Chondrocyte (in vitro differentiated cells): ENCODE data around the gene MOK. TPM values are rescaled to one million over a fixed set of nuclear protein-coding genes. Genes with fewer than 3 reads are reported as not detected.
"Not testable (repeated sequence)": the region's sequence is repeated elsewhere in the genome, so short reads cannot be mapped to it uniquely, and the experiment has no call there.

ENCODE experiments used
- DNase-seq: peaks from one replicate; pipeline ENCODE4 v3.0.0; 2021; ENCODE audit warnings: mixed read lengths, low spot score
- H3K27ac Mint-ChIP-seq: one replicate; pipeline ENCODE4 v1.8.0; 2021; ENCODE audit warnings: mild to moderate bottlenecking, moderate library complexity, mixed read lengths; ENCODE audit not compliant: unreplicated experiment
- H3K27me3 Mint-ChIP-seq: 2 replicates; pipeline ENCODE4 v1.8.0; 2021; ENCODE audit warnings: low read depth, mixed read lengths
- H3K36me3 Mint-ChIP-seq: 2 replicates; pipeline ENCODE4 v1.8.0; 2021; ENCODE audit warnings: low read depth, mixed read lengths
- H3K4me1 Mint-ChIP-seq: 2 replicates; pipeline ENCODE4 v1.8.0; 2021; ENCODE audit warnings: low read depth, mild to moderate bottlenecking, mixed read lengths
- H3K4me3 Mint-ChIP-seq: one replicate; pipeline ENCODE4 v1.8.0; 2021; ENCODE audit warnings: mild to moderate bottlenecking, moderate library complexity, mixed read lengths; ENCODE audit not compliant: unreplicated experiment
- H3K9me3 Mint-ChIP-seq: 2 replicates; pipeline ENCODE4 v1.8.0; 2021; ENCODE audit warnings: low read depth, mixed read lengths
- CTCF ChIP-seq: fragments of 200-600 bp; sonication (generic); IDR thresholded peaks from 2 replicates; pipeline ENCODE4 v1.5.0; 2021; ENCODE audit warnings: antibody characterized with exemption, mild to moderate bottlenecking, moderate library complexity
- long read RNA-seq: library from polyadenylated mRNA; stranded (forward); transcript quantifications from one replicate; pipeline ENCODE4 v2.0.0, GENCODE V29; 2021
- total RNA-seq: library from RNA; stranded (reverse); gene quantifications from 3 replicates; pipeline ENCODE4 v1.2.1, GENCODE V29; 2021

Gene MOK, protein sequence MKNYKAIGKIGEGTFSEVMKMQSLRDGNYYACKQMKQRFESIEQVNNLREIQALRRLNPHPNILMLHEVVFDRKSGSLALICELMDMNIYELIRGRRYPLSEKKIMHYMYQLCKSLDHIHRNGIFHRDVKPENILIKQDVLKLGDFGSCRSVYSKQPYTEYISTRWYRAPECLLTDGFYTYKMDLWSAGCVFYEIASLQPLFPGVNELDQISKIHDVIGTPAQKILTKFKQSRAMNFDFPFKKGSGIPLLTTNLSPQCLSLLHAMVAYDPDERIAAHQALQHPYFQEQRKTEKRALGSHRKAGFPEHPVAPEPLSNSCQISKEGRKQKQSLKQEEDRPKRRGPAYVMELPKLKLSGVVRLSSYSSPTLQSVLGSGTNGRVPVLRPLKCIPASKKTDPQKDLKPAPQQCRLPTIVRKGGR
- total RNA-seq, result 3.8 to 10.1 TPM (median 4.5 TPM) in 3 replicates
- long read RNA-seq, partial matches to known transcripts, result 1 of 4 reads
- long read RNA-seq, other reads (novel, unspliced or antisense), result 3 of 4 reads

DNA sequence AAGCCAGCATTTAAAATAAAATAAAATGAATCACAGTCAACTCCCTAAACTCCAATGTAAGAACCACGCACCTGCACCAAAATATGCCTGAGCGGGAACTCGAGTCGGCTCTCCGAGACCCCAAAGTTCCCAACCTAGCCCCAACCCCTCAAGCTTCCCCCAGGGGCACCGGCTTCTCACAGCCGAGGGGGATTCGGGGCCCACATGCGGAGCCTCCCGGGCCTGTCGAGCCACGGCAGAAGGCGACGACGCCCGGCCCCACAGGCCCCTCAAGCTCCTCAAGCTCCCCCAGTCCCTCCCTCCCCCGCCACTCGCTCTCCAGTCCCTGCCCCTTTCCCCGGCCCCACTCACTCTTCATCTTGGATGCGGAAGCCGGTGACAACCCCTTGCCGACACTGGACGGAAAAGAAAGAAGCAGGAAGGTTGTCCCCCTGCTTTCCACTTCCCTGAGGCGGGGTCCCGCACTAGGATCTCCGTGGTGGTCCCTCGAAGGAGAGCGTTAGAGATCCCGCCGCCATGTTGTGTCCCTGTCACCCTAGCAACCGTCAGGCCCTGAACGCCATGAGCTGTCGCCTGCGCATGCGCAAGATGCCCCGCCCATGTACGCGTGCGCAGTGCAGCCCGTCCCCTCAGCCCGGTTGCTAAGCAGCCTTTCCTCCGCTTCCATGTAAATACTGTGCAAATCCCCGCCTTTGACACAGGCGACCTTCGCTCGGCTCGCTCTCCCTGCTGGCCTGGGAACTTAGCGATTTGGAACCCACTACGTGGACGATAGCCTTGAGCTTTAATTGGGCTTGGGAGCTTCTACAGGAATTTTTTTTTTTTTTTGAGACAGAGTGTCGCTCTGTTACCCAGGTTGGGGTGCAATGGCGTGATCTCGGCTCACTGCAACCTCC lies at the start of gene MOK:
Gene MOK, minus strand, starts transcription at position 554 of the 896 bp plus-strand sequence. Its CDS starts 196 bp downstream, at position 358.
- H3K4me1 Mint-ChIP-seq, result peaks cover 13% of the 10 kb centered on the region
- H3K27me3 Mint-ChIP-seq, result no peaks in the 10 kb centered on the region
- H3K4me3 Mint-ChIP-seq, result peak within 1 kb of the TSS; percentile 95
- H3K9me3 Mint-ChIP-seq, result no peaks in the 10 kb centered on the region
- peak; percentile 95 for DNase-seq
- TF ChIP-seq CTCF, result no peak
- peak within 1 kb of the TSS; percentile 98 for H3K27ac Mint-ChIP-seq
- no peaks in the 10 kb centered on the region for H3K36me3 Mint-ChIP-seq

DNA sequence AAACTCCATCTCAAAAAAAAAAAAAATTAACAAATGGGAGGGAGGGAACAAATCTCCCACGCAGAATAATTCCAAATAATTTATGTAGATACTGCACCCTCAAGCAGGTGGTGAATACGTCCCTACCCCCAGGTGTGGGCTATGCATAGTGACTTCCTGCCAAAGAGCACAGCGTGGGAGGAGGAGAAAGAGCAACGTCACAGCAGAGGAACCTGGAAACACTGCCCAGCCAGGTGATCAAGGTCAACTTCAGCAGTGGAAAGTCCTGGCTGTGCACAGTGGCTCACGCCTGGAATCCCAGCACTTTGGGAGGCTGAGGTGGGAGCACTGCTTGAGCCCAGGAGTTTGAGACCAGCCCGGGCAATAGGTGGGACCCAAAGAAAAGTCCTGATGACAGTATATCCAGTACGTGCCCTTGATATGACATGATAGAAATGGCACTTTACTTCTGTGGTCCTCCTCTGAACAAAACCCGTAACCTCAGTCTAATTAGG lies 48.2 kb upstream of the MOK start:
- Mint-ChIP-seq H3K27ac (no peak overlapping the region), H3K4me3 (no peak overlapping the region), H3K36me3 (peaks cover 18% of the 10 kb centered on the region), H3K27me3 (no peaks in the 10 kb centered on the region), H3K4me1 (peaks cover 2% of the 10 kb centered on the region), H3K9me3 (no peaks in the 10 kb centered on the region)
- TF ChIP-seq CTCF, result no peak
- DNase-seq, result peak; percentile 32

DNA sequence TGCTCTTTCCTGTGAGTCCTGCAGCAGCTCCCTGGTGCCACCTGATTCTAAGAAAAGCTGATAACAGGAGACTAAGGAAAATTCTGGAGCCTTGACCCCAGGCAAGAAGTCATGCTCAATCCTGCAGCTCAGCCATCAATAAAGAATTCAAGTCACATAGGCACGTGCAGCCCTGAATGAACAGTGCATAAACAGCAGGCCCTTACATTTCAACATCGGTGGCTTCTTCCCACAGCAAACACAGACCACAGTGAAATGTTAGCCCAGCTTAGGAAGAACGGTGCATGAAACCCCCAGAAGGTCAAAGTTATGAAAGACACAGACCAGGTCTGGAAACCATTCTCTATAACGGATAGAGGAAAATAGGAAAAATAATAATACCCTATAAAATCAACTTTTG lies 47.2 kb upstream of the MOK start:
- Mint-ChIP-seq H3K27me3 (no peaks in the 10 kb centered on the region), H3K9me3 (no peaks in the 10 kb centered on the region), H3K4me1 (peaks cover 2% of the 10 kb centered on the region), H3K36me3 (peaks cover 21% of the 10 kb centered on the region), H3K27ac (peak overlapping the region; percentile 32), H3K4me3 (no peak overlapping the region)
- peak; percentile 2 for DNase-seq
- no peak for TF ChIP-seq CTCF

GRCh38 chr14:102351593-102351992 lies 46.6 kb upstream of the MOK start:
- H3K4me3 Mint-ChIP-seq, DNase-seq, H3K4me1 Mint-ChIP-seq, H3K27me3 Mint-ChIP-seq, H3K9me3 Mint-ChIP-seq, H3K27ac Mint-ChIP-seq: not testable (repeated sequence)
- H3K36me3 Mint-ChIP-seq, result peaks cover 18% of the 10 kb centered on the region

DNA sequence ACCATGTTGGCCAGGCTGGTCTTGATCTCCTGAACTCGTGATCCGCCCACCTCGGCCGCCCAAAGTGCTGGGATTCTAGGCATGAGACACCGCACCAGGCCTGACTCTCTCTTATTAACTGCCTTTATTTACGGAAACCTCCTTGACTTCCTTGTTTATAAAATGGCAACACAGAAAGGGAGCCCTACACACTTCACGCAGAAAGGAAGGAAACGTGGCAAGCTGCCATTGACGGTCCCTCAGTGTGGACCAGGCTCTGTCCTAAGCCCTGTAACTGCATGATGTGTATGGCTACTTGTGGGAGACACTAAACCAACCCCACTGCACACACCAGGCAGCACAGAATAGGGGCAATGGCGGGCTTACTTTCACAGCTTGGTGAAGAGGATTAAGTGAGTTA lies 46.1 kb upstream of the MOK start:
- Mint-ChIP-seq H3K4me3 (no peak overlapping the region), H3K9me3 (no peaks in the 10 kb centered on the region), H3K27ac (no peak overlapping the region), H3K36me3 (peaks cover 18% of the 10 kb centered on the region), H3K4me1 (peaks cover 2% of the 10 kb centered on the region), H3K27me3 (no peaks in the 10 kb centered on the region)
- no peak for TF ChIP-seq CTCF
- DNase-seq, result peak; percentile 49
